HG03135 (cell line): Measurements from ENCODE around the gene FAM162A.
"Not testable (repeated sequence)": the region's sequence is repeated elsewhere in the genome, so short reads cannot be mapped to it uniquely, and the experiment has no call there.

ENCODE experiments used
- ATAC-seq: cut with Tn5 transposase; IDR thresholded peaks from one replicate; pipeline ENCODE4 v1.9.1; 2021; ENCODE audit warnings: mild to moderate bottlenecking, moderate library complexity; ENCODE audit not compliant: unreplicated experiment

Gene FAM162A

GRCh38 chr3:122383771-122384697 is at the start of gene FAM162A:
Gene FAM162A (plus strand): TSS chr3:122384182. CDS start chr3:122384266, 84 bp downstream.
- peak; percentile 94 for ATAC-seq

- ATAC-seq: no peak
Observed at GRCh38 chr3:122342803-122343202, 41.2 kb upstream of the FAM162A start.

GRCh38 chr3:122343654-122344053 is 40.3 kb upstream of the FAM162A start:
- ATAC-seq: no peak

GRCh38 chr3:122349171-122349570 is 34.8 kb upstream of the FAM162A start:
- no peak for ATAC-seq

- ATAC-seq: no peak
Observed at GRCh38 chr3:122350814-122351418, 33.1 kb upstream of the FAM162A start.

- ATAC-seq: no peak
Observed at GRCh38 chr3:122351612-122352011, 32.4 kb upstream of the FAM162A start.

- no peak for ATAC-seq
Observed at GRCh38 chr3:122353215-122353614, 30.8 kb upstream of the FAM162A start.

GRCh38 chr3:122353893-122354401 is 30.0 kb upstream of the FAM162A start:
- ATAC-seq: no peak

GRCh38 chr3:122355612-122356011 is 28.4 kb upstream of the FAM162A start:
- no peak for ATAC-seq

GRCh38 chr3:122356402-122356801 is 27.6 kb upstream of the FAM162A start:
- ATAC-seq: no peak

- ATAC-seq: no peak
Observed at GRCh38 chr3:122357828-122358702, 25.9 kb upstream of the FAM162A start.

GRCh38 chr3:122358703-122359032 is 25.3 kb upstream of the FAM162A start:
- ATAC-seq: no peak

GRCh38 chr3:122362026-122362425 is 22.0 kb upstream of the FAM162A start:
- ATAC-seq: no peak

GRCh38 chr3:122364490-122364889 is 19.5 kb upstream of the FAM162A start:
- no peak for ATAC-seq

- ATAC-seq: no peak
Observed at GRCh38 chr3:122365073-122365472, 18.9 kb upstream of the FAM162A start.

- ATAC-seq: not testable (repeated sequence)
Observed at GRCh38 chr3:122365582-122366378, 18.2 kb upstream of the FAM162A start.

- ATAC-seq: no peak
Observed at GRCh38 chr3:122366379-122366749, 17.6 kb upstream of the FAM162A start.

GRCh38 chr3:122374034-122374433 is 9.9 kb upstream of the FAM162A start:
- no peak for ATAC-seq

GRCh38 chr3:122377975-122378374 is 6.0 kb upstream of the FAM162A start:
- ATAC-seq: no peak

GRCh38 chr3:122382888-122383666 is 905 bp upstream of the FAM162A start, which contains the start of gene MIX23:
Gene MIX23 (minus strand): TSS chr3:122383231. CDS start chr3:122383224, 7 bp downstream.
- ATAC-seq: no peak
